NCI-H1048 (cell line): Measurements from ENCODE around the gene LRRC1.

Source experiments
- DNase-seq: peaks from one replicate; lab custom pipeline; 2025; lab: John Stamatoyannopoulos, UW

LRRC1 gene

DNA sequence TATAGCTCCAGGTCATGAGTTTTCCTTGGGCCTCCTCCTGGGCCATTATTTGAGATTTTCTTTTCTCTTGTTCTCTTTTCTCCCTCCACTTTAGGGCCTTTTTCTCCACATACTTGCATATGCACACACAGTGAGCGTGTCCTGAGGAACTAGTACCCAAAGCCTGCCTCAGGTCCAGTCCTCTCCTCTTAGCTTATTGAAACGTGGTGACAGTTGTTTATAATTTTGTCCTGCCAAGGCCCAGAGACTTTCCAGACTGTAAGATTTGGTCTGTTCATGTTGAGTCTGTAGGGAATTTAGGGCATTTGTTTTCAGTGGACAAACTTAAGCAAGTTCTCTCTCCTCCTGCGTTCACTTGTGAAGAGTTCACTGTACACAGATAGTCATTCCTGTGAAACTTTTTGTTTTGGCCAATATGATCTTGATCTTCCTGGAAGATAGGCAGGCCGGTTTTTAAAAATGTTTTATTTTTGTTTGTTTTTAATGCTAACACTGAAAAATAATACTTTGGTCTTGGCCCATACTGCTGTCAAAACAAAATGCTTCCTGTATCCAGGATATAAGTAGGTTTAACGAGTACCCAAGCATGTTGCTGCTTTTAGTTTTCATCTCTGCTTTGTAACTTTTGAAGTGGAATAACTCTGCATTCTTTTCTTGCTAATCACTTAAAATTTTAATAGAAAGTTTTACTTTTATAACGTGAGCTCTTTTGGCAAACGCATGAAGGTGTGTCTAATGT, 20.7 kb downstream of the LRRC1 start:
- no peak for DNase-seq

DNA sequence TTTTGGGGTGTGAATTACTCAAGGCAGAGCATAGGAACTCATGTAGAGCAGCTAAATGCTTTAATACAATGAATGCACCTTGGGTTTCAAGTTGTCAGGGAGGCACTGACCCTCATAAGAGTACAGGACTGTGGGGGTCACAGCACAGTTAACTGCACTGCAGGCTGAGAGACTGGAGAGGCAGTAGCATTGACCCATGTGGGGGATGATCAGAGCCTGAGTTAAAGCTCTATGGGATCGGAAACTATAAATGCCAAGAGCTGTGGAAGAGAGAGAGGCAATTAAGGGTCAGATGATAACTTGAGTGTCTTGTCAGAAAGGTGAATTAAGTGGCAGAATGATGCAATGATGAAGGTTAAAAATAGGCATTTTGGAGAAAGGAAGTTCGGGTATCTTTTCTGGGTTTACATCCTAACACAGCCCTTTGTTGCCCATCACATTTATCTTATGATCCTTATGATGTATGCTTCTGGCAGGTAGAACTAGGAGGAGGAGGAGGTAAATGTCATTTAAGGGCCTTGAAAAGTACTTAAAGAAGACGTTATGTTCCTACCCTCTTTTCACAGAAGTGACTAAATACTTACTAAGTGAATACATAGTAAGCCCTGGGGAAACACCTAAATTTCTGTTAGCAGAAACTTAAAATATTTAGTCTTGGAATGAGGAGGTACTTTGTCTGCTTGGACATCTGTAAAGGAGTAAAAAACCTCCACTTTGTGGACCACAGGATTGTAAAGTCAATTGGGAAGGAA, 24.2 kb downstream of the LRRC1 start:
- no peak for DNase-seq

DNA sequence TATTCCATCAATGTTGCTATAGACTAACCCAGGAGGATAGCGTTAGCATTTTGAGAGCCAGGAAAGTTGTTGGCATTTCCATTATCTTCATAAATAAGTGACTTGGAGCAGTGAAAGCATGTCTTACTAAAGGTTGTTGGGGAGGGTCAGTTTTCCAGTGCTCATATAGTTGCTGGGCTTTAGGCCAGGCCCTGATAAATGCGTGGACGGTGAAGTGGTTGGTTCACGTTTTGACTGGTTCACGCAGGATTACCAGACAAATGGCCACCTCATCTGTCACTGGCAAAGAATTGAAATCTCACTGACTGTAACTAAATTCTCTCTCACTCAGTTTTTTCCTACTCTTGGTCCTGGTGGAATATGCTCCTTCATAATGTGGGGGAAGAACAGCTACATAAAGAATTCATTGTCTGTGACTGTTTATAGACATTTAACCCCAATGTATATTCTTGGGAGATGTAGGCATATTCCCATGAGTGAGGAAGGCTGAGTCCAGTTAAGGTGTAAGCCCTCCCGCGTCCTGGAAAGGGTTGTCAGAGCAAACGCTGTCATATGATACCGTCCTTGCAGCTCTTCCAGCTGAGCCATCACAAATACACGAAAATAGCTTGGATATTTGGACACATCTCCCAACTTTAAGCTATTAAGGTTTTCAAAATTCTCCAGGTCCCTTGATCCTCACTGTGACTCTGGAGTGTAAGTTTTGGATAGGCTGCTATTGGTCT, 27.8 kb downstream of the LRRC1 start:
- no peak for DNase-seq

DNA sequence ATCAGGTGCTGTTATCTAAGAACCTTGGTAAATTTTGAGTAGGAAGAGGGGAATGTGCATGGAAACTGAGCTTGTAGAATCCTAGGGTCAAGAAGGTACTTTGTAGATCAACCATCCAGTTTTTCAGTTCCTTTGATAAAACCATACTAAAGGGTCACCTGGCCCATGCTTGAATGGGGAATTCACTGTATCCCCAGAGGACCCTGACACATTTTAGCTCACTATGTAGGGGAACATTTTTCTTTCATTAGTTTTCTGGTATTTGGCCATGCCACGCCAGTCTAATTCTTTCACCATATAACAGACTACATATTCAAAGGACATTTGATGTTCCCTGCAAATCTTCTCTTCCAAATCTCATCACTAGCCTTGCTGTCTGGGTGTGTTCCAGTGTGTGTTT, 29.9 kb downstream of the LRRC1 start:
- DNase-seq, result no peak

DNA sequence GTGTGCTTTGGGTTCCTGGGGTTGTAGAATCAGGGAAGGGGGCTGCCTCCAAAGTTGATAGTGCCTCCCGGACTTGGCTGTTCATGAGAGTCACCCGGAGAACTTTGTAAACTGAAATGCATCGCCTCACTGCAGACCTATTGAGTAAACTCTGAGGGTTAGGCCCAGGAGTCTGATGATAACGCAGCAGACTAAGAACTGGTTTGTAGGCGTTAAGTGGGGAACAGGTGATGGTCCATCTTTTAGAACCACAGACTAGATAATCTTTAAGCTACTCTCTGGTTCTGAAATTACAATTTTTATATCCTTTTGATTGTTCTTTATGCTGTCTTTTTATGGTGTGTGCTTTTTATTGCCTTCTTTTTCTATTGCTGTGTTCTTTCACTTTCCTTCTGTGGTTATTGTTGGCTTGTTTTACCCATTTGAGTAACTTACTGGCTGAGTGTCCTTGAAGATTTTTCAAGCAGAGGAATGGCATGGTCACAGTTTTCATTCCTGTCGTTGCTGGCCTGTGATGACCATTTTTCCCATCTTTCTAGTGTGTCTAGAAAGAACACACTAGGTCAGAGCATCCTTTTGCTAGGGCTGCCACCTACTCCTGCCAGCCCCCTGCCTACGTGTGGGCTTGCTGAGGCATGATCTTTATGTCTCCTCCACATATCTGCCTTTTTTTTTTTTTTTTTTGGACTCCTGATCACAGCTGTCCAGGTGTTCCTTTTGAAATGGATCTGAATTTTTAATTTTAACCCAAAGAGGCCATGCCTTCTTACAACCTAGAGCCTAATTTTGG, 30.9 kb downstream of the LRRC1 start:
- no peak for DNase-seq

DNA sequence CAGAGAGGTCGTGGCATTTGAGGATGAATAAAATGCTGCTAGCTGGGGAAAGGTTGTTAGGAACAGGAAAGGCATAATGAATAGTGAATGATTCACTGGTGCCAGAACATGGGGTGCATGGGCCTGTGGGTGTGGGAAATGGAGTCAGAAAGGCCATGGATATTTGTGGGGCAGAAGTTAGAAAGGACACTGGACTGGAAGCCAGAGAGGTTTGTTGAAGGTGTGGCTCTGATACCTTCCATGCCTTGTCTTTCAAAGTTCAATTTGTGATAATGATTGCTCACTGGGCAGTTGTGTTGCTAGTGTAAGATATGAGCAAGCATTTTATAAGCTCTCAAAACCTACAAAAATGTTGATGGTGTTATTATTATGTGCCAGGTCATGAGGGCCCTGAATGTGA, 32.7 kb downstream of the LRRC1 start:
- DNase-seq, result no peak

DNA sequence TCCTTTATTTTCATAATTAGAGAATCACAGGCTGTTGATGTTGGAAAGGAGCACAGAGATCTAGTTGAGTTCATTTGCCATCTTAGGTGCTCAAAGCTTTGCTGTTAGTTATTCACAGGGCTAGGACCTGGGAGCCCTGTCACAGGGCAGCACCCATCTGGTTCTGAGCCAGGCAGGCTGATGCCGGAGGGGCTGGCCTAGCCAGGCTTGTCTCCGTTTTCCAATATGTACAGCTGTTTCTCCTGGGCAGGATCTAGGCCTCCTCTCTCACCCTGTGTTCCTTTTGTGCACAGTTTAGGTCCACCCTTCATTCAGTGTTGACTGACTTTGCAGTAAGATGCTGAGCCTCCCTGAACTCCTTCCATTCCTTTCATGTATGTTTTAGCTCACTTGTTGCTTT, 33.4 kb downstream of the LRRC1 start:
- DNase-seq, result no peak

DNA sequence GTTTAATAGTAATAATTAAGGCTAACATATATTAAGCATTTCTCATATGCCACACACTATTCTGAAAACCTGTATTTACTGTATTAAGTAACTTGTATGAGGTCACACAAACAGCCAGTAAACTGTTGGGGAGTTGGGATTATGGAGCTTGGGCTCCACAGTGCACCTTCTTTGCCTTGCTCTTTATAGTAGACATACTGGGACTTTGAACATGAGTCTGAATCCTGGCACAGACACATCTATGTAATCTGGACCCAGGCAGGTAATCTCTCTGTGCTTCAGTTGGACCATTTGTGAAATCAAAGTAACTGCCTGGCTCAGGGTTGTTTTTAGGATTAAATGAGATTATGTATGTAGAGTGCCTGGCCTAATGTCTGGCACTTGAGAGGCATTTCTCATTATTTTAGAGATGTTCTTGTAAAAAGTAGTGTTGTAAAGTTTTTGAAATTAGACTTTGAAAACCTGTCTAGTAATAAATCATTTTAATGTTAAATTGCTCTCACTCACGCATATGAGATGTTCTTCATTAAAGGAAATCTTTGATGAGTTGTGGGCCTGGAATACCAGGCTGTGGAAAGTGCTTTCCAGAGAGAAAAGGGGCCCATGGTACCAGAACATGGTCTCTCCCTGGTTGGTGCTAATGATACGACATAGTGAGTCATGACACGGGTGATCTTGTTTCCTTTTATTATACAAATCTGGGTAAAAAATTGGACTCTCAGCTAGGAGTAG, 34.3 kb downstream of the LRRC1 start:
- no peak for DNase-seq

DNA sequence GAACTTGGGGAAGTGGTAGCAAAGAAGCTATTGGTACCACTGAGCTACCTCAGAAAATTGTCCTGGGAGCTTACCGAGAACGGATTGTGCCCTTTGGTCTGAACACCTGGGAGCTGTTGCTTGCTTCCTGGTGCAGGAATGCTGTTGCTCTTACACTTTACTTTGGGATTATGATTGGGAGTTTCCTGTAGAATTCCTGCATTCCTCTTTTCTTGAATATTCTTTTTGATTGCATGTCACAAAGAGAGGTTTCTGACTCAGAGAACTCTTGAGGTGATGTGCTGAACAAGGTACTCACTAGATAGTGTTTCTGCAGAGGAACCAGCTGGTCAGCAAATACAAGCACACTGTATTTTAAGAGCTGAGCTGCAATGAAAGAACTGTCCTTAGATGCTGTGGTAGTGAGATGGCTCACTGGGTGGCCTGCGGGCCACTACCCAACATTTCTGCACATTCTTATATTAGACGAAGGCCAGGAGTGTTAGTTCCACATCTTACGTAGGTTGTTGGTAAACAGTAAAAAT, 35.0 kb downstream of the LRRC1 start:
- DNase-seq, result no peak

DNA sequence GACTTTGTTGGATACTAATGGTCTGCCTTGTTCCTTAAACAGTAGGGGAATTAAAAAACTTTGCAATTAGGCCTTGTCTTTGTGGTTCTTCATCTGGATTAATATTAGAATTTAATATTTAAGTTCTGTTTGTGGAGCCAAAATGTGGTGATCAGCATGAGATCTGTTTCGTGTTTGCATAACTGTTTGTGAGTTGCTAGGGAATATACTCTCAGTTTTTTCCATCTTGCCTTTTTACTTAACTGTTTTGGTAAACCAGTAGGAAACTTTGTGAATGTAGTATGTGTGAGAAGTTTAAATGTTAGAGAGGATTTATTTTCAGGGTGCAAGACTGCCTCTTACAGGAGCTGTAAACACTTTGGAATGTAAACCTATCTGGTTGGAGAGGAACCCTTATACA, 35.6 kb downstream of the LRRC1 start:
- DNase-seq, result no peak

DNA sequence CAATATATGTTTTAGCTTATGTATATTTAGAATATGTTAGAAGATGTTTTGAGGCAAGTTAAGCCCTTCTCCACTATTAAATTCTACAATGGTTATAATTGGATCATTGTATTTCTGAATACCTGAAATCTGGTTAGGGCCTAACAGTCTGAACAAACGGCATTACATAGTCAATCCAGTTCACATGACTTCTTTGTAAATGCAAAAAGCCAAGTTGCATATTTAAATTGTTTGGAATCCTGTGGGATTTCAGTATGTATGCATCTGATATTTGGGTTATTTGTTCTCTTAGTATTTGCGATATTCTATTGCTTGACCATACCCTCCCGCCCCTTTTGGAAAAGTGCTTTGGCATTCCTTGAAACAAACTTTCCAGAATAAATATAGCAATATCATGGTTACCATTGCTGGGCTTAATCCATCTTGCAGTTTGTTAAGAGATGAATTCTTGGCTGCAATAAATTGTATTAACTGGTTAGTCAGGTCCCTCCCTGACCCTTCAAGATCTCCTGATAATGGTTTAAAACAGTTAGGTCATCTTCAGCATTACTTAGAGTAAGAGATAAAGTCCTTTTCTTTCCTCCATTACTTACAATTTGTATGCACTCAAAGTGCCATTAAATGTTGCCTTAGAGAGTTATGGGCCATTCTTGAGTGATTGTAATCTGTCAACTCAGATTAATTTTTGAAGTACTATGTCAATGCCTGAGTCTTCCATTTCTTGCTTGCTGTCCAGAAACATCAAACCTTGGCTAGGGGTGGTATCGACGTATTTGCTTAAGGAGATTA, 36.5 kb downstream of the LRRC1 start:
- DNase-seq, result no peak

DNA sequence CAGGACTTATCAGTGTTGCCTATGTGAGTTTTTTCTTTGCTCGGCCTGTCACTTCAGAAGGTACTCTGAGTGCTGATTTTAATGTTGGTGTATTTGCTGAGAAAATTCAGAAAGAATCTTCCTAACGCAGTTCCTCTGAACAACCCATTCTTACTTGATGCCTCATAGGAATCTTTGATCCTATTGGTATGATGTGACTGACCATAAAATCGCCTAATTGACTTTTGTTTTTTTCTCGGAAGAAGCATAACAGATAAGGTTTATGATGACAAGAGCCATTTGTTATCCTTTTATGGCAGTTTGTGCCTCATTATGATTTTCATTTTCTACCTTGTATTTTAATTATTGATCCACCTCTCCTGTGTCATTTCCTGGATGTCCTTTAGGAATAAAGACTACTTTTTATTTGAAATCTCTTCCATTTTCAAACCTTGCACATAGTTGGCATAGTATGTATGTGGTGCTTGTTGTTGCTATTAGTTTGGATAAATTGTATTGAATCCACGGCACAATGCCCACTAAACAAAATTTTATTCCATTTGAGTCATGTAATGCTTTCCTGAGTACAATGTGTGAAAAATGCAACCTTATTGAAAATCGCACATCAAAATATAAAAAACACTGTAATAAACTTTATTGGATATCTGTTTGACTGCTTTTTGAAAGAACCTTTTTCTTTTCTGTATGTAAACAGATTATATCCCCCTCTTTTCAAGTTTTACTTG, 37.3 kb downstream of the LRRC1 start:
- no peak for DNase-seq

DNA sequence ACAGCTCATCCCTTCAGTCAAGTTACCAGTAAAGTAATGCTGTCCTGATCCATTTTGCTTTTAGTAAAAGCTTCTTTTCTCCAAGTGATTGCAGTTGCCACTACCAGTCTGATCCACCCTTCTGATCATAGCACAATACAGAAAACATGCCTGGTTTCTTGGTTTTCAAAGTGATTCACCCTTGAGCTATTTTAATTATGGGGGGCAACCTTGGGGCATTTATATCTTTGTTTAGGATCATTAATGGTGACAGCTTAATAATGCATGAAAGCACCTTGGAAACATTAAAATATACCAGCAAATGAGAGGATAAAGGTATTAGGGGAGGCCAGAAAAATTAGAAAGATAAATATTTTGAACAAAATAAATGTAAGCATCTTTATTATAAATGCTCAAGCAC, 38.4 kb downstream of the LRRC1 start:
- no peak for DNase-seq

DNA sequence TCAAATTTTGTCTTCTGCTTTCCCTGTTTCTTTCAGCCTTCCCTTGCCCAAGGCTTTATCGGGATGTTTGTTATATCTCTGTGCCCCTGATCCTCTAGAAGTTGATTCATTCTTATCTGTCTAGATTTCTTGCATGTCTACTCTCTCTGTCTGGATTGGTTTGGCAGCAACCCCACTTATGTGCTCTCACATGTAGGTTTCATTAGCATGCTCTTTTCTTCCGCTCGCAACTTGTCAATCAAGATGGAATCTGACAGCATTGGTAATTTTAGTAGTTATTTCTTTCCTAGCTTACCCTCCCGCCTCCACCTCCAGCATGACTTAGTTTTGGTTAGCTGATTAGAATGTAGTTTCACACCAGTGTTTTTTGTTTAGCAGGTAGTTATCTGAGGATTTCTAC, 39.3 kb downstream of the LRRC1 start:
- DNase-seq, result no peak

DNA sequence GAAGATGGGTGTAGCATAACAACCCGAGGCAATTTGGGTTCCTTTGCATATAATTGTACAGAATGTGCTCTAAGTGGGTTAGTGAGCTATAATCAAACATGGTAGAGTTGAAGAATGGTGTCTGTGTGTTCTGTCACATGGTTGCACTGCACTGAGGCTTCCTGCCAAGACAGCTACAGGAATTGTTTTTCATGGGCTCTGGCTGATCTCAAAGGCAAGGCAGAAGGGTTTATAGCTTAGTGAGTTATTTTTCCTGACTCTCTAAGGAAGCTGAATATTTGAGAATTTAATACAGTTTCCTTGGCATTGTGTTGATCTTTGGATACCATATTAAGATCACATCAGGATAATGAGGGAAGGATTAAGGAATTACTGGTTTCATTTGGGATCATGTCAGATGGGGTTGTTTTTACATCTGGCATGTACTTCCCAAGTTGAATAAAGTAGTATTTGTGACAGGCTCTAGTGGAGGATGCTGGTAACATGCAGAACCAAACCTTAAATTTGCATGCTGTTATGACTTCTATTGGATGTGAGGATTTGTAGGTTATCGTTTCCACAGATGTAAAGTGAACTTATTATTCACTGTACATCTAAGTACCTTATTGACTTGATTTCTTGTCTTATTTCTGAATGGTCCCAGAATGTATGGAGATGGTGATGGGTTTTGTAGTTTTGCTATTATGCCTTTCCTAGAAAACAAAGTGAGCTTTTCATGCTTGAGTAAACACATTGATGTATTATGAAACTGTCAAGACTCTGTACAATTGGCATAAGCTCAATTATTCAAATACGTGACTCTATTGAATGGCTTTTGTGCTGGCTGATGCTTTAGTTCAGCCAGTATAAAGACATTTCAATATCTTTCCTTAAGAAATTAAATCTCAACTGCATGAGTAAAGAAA, 43.3 kb downstream of the LRRC1 start:
- DNase-seq, result peak; percentile 73

DNA sequence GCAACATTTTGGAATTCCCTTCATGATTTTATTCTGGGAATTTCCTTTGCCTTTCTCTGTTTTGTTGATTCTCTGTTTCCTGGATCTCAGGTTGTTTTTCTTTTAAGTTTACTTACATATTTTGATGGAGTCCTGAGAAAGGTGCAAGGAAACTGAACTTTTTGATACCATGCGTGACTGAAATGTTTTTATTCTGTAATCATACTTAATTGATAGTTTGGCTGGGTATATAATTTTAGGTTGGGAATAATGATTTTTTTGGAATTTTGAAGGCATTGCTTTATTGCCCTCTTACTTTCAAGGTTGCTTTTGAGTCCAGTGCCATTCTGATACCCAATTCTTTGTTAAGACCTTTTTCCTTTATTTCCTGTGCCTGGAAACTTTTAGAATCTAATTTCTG, 45.2 kb downstream of the LRRC1 start:
- no peak for DNase-seq

DNA sequence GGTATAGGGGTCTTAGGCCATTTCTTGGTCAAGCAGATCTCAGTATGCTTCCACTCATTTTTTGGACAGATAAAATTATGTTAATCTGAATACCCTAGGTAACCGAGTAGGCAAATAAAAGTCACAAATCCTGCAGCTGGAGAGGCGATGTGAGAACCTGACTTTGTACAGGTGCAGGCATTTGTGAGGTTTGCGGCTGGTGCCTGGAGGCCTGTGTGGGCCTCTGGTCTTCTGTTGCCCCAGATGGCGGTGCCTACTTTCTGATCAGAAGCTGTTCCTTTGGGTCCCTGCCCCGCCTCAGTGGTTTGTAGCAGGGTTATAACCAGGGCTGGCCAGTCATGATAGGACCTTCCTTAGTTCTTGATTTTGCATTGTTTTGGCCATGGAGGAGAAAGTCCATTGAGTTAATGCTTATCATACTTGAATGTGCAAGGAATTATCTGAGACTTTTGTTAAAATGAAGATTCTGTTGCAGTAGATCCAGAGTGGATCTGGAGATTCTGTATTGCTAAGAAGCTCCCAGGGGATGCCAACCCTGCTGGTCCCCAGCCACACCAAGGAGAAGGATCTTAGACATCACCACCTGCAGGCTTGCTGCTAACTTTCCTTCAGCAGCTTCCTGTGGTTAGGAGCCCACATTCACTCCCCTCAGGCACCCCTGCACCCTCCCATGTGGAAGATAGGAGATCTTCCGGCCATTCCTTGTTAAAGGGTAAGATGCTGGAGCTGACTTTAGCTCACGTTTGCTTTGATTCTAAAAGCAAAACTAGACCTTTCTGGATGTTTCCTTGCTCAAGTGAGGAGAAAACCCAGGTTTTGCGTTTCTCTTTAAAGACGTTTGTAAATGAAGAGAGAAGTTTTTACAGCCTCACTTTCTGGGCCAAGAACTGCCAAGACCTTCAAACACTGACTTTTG, 50.7 kb downstream of the LRRC1 start:
- no peak for DNase-seq

DNA sequence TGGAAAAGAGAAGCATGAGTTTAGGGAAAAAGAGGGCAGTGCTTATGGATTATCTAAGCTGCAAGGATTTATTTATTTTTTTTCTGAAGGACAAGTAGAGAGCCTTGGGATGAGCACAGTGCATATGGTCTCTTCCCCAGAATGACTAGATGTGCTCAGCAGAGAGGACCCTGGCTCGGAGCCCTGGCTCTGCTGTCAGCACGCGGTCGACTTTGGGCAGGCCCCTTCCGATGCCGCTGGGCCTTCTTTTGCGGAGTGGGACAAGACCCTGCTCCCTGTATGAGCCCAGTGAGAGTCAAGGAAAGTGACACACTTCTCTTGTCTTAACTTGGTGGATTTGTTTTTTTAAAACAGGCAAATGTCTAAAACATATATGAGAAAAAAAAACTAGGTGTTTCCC, 51.4 kb downstream of the LRRC1 start:
- no peak for DNase-seq
